Measurements from ENCODE around the gene VPS26C. TPM values are rescaled to one million over a fixed set of nuclear protein-coding genes. Genes with fewer than 3 reads are reported as not detected.
"Not testable (repeated sequence)": the region's sequence is repeated elsewhere in the genome, so short reads cannot be mapped to it uniquely, and the experiment has no call there.

Gene VPS26C
- 27.7 TPM for total RNA-seq

DNA sequence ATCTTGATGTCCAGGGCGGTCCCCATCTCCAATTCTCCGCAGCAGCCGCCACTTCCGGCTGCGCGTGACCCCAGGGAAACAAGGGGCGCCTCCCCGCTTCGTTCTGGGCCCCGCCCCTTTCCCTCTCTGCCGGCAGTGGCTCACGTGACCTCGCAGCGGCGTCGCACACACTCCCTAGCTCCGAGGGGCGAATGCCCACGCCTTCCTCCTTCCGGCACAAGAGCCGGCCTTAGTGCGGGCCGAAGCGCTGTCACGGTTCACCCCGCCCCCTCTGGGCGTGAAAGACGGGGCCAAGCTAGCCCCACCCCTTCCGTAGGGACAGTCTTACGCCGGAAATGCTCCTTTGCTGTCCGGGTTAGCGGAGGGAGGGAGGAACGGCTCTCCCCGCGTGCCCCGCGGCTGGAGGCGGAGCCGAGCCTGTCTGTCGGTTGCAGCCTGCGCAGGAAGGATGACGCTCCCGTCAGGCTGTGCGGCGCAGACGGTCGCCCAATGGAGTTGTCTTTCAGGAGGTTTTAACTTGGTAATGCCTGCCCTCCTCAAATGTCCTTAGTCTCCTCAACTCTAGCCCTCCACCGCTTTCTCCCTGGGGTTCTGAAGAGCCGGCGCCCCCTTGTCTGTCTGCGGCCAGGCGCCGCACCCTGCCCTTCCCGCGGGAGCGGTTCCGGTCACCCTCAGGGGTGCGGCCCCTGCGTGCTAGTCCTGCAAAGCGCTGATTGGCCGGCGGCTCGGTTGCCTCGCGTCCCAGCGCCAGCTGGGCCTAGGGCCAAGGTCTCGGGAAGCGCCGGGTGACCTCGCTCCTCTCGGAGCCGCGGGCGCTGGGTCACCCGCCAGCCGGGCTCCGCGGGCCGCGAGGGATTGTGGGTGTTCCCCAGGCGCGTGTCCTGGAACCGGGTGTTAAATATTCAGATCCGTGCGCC, at the start of gene VPS26C:
Gene VPS26C (minus strand): TSS at position 66 of the 917 bp plus-strand sequence. CDS start 40 bp downstream, at position 26.
- H3K27ac ChIP-seq (ENCODE audit: low read depth, low read length): peak within 1 kb of the TSS; percentile 99
- H3K36me3 ChIP-seq (ENCODE audit: control insufficient read depth in 3 of 3, insufficient read depth in 3 of 3, low read length in 3 of 3): peaks cover 0 to 4% (median 0%) of the 10 kb centered on the region in 3 donors
- no peaks in the 10 kb centered on the region for H3K27me3 ChIP-seq (ENCODE audit: control insufficient read depth in 3 of 3, insufficient read depth in 3 of 3, low read length in 3 of 3)
- peak within 1 kb of the TSS; percentile 80 to 86 (median 83) for H3K4me3 ChIP-seq (ENCODE audit: low read length in 3 of 3)
- peaks cover 15 to 23% (median 16%) of the 10 kb centered on the region in 3 donors for H3K4me1 ChIP-seq (ENCODE audit: control insufficient read depth in 3 of 3, insufficient read depth in 3 of 3, low read length in 3 of 3)
- H3K9ac ChIP-seq (ENCODE audit: low read depth in 1 of 3, low read length in 3 of 3): peak within 1 kb of the TSS; percentile 96 to 97 (median 96)
- no peaks in the 10 kb centered on the region for H3K9me3 ChIP-seq (ENCODE audit: control insufficient read depth in 3 of 3, low read length in 3 of 3)

DNA sequence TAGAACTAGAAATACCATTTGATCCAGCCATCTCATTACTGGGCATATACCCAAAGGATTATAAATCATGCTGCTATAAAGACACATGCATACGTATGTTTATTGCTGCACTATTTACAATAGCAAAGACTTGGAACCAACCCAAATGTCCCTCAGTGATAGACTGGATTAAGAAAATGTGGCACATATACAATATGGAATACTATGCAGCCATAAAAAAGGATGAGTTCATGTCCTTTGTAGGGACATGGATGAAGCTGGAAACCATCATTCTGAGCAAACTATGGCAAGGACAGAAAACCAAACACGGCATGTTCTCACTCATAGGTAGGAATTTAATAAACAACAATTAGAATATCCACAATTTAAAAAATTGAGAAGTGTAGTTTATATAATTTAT, 48.9 kb upstream of the VPS26C start:
- H3K36me3 ChIP-seq (ENCODE audit: control insufficient read depth in 3 of 3, insufficient read depth in 3 of 3, low read length in 3 of 3); H3K4me1 ChIP-seq (ENCODE audit: control insufficient read depth in 3 of 3, insufficient read depth in 3 of 3, low read length in 3 of 3); H3K27me3 ChIP-seq (ENCODE audit: control insufficient read depth in 3 of 3, insufficient read depth in 3 of 3, low read length in 3 of 3); H3K4me3 ChIP-seq (ENCODE audit: low read length in 3 of 3); H3K9ac ChIP-seq (ENCODE audit: low read depth in 1 of 3, low read length in 3 of 3); H3K9me3 ChIP-seq (ENCODE audit: control insufficient read depth in 3 of 3, low read length in 3 of 3); H3K27ac ChIP-seq (ENCODE audit: low read depth, low read length): not testable (repeated sequence)

DNA sequence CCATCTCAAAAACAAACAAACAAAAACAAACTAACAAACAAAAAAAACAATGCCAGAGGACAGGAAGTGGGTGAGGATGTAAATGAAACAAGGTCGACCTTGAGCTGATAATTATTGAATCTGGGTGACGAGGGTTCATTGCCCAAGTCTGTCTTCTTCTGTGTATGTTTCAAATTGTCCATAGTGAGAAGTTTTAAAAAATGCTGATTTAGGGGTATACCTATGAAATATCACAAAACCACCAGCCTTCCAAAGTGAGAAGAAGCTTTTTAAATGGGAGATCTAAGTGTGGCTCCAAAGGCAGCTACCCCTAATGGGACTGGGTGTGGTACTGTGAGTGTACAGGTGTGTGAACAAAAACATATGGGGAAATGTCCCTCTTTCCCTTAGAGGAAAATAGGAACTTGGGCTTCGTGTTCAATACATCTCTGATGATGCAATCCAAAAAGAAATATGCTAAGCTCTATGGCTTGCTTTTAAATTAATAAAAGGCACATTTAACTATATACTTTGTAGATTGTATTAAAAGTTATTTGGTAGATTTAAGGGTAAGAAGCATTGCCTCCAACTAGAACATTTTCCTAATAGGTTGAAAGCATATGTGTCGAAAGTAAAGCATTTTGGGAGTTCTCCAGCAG, 33.1 kb upstream of the VPS26C start:
- Histone ChIP-seq H3K36me3 (ENCODE audit: control insufficient read depth in 3 of 3, insufficient read depth in 3 of 3, low read length in 3 of 3) (no peaks in the 10 kb centered on the region), H3K9ac (ENCODE audit: low read depth in 1 of 3, low read length in 3 of 3) (no peak overlapping the region), H3K4me1 (ENCODE audit: control insufficient read depth in 3 of 3, insufficient read depth in 3 of 3, low read length in 3 of 3) (no peaks in the 10 kb centered on the region), H3K4me3 (ENCODE audit: low read length in 3 of 3) (no peak overlapping the region), H3K27ac (ENCODE audit: low read depth, low read length) (no peak overlapping the region), H3K9me3 (ENCODE audit: control insufficient read depth in 3 of 3, low read length in 3 of 3) (no peaks in the 10 kb centered on the region), H3K27me3 (ENCODE audit: control insufficient read depth in 3 of 3, insufficient read depth in 3 of 3, low read length in 3 of 3) (no peaks in the 10 kb centered on the region)

DNA sequence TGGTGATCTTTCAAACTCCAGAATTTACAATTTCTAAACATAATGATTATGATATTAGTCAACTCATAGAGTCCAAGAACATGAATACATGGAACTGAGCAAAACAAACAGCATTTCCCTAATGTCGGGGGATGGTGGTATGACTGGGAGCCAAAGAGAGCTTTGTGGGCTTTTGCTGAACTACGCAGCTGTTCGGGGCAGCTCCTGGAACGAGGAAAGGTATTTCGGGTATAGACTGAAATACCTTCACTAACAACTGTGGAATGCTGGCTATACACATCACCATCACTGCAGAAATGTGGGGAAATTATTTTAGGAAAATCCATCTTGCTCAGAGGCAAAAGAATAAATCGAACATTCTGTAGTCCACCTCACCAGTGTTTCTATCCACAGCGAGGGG, 30.2 kb upstream of the VPS26C start:
- Histone ChIP-seq H3K4me3 (ENCODE audit: low read length in 3 of 3) (no peak overlapping the region), H3K9me3 (ENCODE audit: control insufficient read depth in 3 of 3, low read length in 3 of 3) (no peaks in the 10 kb centered on the region), H3K27me3 (ENCODE audit: control insufficient read depth in 3 of 3, insufficient read depth in 3 of 3, low read length in 3 of 3) (no peaks in the 10 kb centered on the region), H3K9ac (ENCODE audit: low read depth in 1 of 3, low read length in 3 of 3) (no peak overlapping the region), H3K27ac (ENCODE audit: low read depth, low read length) (no peak overlapping the region), H3K36me3 (ENCODE audit: control insufficient read depth in 3 of 3, insufficient read depth in 3 of 3, low read length in 3 of 3) (no peaks in the 10 kb centered on the region), H3K4me1 (ENCODE audit: control insufficient read depth in 3 of 3, insufficient read depth in 3 of 3, low read length in 3 of 3) (peaks cover 0 to 4% (median 0%) of the 10 kb centered on the region in 3 donors)

DNA sequence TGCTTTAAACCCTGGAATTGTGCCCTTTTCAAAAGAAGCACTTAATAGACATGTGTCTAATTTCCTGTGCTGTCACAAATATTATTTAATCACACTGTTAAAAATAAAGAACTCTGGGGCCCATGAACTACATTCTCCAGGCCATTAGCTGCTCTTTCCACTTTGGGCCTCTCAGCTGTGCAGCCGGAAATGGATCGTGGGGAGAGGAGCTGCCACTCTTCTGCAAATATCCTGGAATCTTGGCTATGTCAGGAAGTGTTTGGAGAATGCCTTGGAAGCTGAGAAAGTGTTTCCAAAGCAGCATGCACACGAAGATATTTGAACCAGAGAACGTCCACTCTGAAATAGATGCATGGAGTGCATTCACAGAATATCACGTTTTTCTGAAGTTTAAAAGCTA, 27.5 kb upstream of the VPS26C start:
- Histone ChIP-seq H3K36me3 (ENCODE audit: control insufficient read depth in 3 of 3, insufficient read depth in 3 of 3, low read length in 3 of 3) (no peaks in the 10 kb centered on the region), H3K27ac (ENCODE audit: low read depth, low read length) (no peak overlapping the region), H3K9ac (ENCODE audit: low read depth in 1 of 3, low read length in 3 of 3) (no peak overlapping the region)

DNA sequence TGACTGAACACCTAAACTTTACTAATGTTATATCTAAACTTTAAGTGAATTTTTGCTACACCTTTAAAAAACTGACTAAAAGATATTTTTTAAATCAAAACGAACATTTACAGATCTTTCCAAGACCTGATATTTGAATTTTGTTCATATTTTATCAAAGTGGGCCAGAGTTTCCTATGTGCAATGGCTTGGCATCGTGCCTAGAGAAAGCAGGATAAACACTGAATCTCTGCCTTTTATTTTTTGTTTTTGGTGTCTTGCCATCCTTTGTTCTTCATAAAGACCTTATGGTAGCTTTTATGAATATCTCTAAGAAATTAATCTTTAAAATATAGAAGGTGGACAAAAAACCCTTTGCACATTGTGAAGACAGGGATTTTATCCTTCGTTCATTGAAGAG, 25.8 kb upstream of the VPS26C start:
- H3K4me1 ChIP-seq (ENCODE audit: control insufficient read depth in 3 of 3, insufficient read depth in 3 of 3, low read length in 3 of 3): peaks cover 0 to 4% (median 0%) of the 10 kb centered on the region in 3 donors
- no peaks in the 10 kb centered on the region for H3K9me3 ChIP-seq (ENCODE audit: control insufficient read depth in 3 of 3, low read length in 3 of 3)
- no peaks in the 10 kb centered on the region for H3K36me3 ChIP-seq (ENCODE audit: control insufficient read depth in 3 of 3, insufficient read depth in 3 of 3, low read length in 3 of 3)
- H3K27me3 ChIP-seq (ENCODE audit: control insufficient read depth in 3 of 3, insufficient read depth in 3 of 3, low read length in 3 of 3): no peaks in the 10 kb centered on the region
- no peak overlapping the region for H3K4me3 ChIP-seq (ENCODE audit: low read length in 3 of 3)
- H3K9ac ChIP-seq (ENCODE audit: low read depth in 1 of 3, low read length in 3 of 3): no peak overlapping the region
- no peak overlapping the region for H3K27ac ChIP-seq (ENCODE audit: low read depth, low read length)

More for the DNA sequence above, 27.5 kb upstream of the VPS26C start:
- no peaks in the 10 kb centered on the region for H3K9me3 ChIP-seq (ENCODE audit: control insufficient read depth in 3 of 3, low read length in 3 of 3)
- H3K4me1 ChIP-seq (ENCODE audit: control insufficient read depth in 3 of 3, insufficient read depth in 3 of 3, low read length in 3 of 3): peaks cover 0 to 4% (median 0%) of the 10 kb centered on the region in 3 donors
- no peak overlapping the region for H3K4me3 ChIP-seq (ENCODE audit: low read length in 3 of 3)
- H3K27me3 ChIP-seq (ENCODE audit: control insufficient read depth in 3 of 3, insufficient read depth in 3 of 3, low read length in 3 of 3): no peaks in the 10 kb centered on the region

DNA sequence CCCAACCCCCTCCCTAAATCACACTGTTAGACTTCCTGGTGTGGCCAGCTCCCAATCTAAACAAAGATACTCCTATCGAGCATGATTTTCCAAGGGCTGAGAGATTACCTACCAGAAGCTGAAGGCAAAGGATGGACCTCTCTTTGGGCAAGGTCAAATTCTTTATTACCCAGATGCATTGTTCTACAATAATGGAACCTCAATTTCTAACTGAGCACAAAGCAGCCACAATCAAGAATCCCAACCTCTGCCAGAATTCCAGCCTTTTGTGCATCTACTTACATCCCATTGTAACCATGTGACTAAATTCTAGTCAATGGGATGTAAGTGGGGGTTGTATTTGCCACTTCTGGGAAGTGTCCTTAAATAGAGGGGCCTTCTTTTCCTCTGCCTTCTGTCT, 24.9 kb upstream of the VPS26C start:
- H3K27ac ChIP-seq (ENCODE audit: low read depth, low read length): no peak overlapping the region
- H3K36me3 ChIP-seq (ENCODE audit: control insufficient read depth in 3 of 3, insufficient read depth in 3 of 3, low read length in 3 of 3): no peaks in the 10 kb centered on the region
- H3K9me3 ChIP-seq (ENCODE audit: control insufficient read depth in 3 of 3, low read length in 3 of 3): no peaks in the 10 kb centered on the region
- H3K4me3 ChIP-seq (ENCODE audit: low read length in 3 of 3): no peak overlapping the region
- no peaks in the 10 kb centered on the region for H3K27me3 ChIP-seq (ENCODE audit: control insufficient read depth in 3 of 3, insufficient read depth in 3 of 3, low read length in 3 of 3)
- H3K9ac ChIP-seq (ENCODE audit: low read depth in 1 of 3, low read length in 3 of 3): no peak overlapping the region
- H3K4me1 ChIP-seq (ENCODE audit: control insufficient read depth in 3 of 3, insufficient read depth in 3 of 3, low read length in 3 of 3): peaks cover 0 to 4% (median 0%) of the 10 kb centered on the region in 3 donors

DNA sequence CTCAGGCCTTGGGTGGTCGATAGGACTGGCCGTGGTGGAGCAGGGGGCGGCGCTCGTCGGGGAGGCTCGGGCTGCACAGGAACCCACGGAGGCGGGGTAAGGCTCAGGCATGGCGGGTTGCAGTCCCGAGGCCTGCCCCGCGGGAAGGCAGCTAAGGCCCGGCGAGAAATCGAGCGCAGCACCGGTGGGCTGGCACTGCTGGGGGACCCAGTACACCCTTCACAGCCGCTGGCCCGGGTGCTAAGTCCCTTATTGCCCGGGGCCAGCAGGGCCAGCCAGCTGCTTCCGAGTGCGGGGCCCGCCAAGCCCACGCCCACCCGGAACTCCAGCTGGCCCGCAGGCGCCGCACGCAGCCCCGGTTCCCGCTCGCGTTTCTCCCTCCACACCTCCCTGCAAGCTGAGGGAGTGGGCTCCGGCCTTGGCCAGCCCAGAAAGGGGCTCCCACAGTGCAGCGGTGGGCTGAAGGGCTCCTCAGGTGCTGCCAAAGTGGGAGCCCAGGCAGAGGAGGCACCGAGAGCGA, 16.1 kb upstream of the VPS26C start:
- not testable (repeated sequence) for H3K9ac ChIP-seq (ENCODE audit: low read depth in 1 of 3, low read length in 3 of 3); H3K4me1 ChIP-seq (ENCODE audit: control insufficient read depth in 3 of 3, insufficient read depth in 3 of 3, low read length in 3 of 3); H3K4me3 ChIP-seq (ENCODE audit: low read length in 3 of 3); H3K27me3 ChIP-seq (ENCODE audit: control insufficient read depth in 3 of 3, insufficient read depth in 3 of 3, low read length in 3 of 3); H3K9me3 ChIP-seq (ENCODE audit: control insufficient read depth in 3 of 3, low read length in 3 of 3); H3K36me3 ChIP-seq (ENCODE audit: control insufficient read depth in 3 of 3, insufficient read depth in 3 of 3, low read length in 3 of 3); H3K27ac ChIP-seq (ENCODE audit: low read depth, low read length)

DNA sequence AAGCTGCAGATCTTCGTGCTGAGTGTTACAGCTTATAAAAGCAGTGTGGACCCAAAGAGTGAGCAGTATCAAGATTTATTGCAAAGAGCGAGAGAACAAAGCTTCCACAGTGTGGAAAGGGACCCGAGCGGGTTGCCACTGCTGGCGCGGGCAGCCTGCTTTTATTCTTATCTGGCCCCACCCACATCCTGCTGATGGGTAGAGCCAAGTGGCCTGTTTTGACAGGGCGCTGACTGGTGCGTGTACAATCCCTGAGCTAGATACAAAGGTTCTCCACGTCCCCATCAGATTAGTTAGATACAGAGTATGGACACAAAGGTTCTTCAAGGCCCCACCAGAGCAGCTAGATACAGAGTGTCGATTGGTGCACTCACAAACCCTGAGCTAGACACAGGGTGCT, 15.5 kb upstream of the VPS26C start:
- H3K4me1 ChIP-seq (ENCODE audit: control insufficient read depth in 3 of 3, insufficient read depth in 3 of 3, low read length in 3 of 3); H3K27ac ChIP-seq (ENCODE audit: low read depth, low read length); H3K36me3 ChIP-seq (ENCODE audit: control insufficient read depth in 3 of 3, insufficient read depth in 3 of 3, low read length in 3 of 3); H3K4me3 ChIP-seq (ENCODE audit: low read length in 3 of 3); H3K9ac ChIP-seq (ENCODE audit: low read depth in 1 of 3, low read length in 3 of 3); H3K9me3 ChIP-seq (ENCODE audit: control insufficient read depth in 3 of 3, low read length in 3 of 3); H3K27me3 ChIP-seq (ENCODE audit: control insufficient read depth in 3 of 3, insufficient read depth in 3 of 3, low read length in 3 of 3): not testable (repeated sequence)

DNA sequence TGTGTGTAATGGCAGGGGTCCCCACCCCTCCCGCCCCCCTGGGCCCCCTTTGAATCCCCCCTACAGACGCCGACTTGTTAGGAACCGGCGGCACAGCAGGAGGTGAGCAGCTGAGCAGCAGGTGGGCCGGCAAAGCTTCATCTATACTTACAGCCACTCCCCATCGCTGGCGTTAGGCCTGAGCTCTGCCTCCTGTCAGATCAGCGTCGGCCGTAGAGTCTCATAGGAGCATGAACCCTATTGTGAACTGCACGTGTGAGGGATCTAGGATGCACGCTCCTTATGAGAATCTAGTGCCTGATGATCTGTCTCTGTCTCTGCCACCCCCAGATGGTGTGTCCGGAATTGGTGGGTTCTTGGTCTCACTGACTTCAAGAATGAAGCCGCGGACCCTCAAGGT, 14.9 kb upstream of the VPS26C start:
- H3K27ac ChIP-seq (ENCODE audit: low read depth, low read length): no peak overlapping the region
- no peak overlapping the region for H3K4me3 ChIP-seq (ENCODE audit: low read length in 3 of 3)
- peak overlapping the region in 1 of 3 donors; percentile 33 for H3K9ac ChIP-seq (ENCODE audit: low read depth in 1 of 3, low read length in 3 of 3)

More for the DNA sequence above, 14.9 kb upstream of the VPS26C start:
- Histone ChIP-seq H3K4me1 (ENCODE audit: control insufficient read depth in 3 of 3, insufficient read depth in 3 of 3, low read length in 3 of 3) (no peaks in the 10 kb centered on the region), H3K36me3 (ENCODE audit: control insufficient read depth in 3 of 3, insufficient read depth in 3 of 3, low read length in 3 of 3) (no peaks in the 10 kb centered on the region), H3K27me3 (ENCODE audit: control insufficient read depth in 3 of 3, insufficient read depth in 3 of 3, low read length in 3 of 3) (no peaks in the 10 kb centered on the region), H3K9me3 (ENCODE audit: control insufficient read depth in 3 of 3, low read length in 3 of 3) (no peaks in the 10 kb centered on the region)
